ENCODE data around the gene HYI.

GRCh38 chr1:43432907-43433306, 20.8 kb downstream of the HYI start:
- TF ChIP-seq CTCF (IDR thresholded peaks at IDR 0.05) (no peak), ZFX (IDR thresholded peaks at IDR 0.05; ENCODE audit: borderline replicate concordance) (no peak)
